ENCODE data around the gene POLDIP3. TPM values are rescaled to one million over a fixed set of nuclear protein-coding genes. Genes with fewer than 3 reads are reported as not detected.
A peak's percentile ranks its signal among the peaks of the same experiment; 100 is the strongest.

The POLDIP3 gene
- total and polyA plus RNA-seq, 2 donors (not counting 1 experiment from before 2014, with no cell fraction given) = 28.2 to 31.0 TPM

DNA sequence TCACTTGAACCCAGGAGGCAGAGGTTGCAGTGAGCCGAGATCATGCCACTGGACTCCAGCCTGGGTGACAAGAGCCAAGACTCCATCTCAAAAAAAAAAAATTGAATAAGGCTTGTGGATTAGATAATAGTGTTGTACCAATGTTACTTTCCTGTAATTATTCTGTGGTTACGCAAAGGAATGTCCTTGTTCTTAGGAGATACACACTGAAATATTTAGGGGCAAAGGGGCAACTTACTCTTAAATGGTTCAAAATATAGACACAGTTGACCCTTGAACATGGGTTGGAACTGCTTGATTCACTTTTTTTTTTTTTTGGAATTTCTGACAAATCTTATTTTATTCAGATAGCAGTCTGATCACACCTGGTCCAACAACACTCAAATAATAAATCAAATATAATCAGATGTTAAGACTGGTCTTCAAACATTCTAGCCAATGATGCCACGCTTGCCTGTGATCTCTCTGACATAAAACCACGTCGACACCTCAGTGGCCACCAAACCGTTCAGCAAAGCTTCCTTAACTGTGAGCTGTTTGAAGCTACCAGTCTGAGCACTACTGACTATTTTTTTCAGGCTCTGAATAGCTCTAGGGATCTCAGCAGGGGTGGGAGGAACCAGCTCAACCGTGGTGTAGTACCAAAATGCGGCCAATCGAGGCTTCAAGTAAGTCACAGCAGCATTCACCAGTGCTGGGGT, 25.0 kb upstream of the POLDIP3 start:
- H4K20me1 ChIP-seq (ENCODE audit: control insufficient read depth, extremely low read depth, insufficient read depth, low read length) = no peaks in the 10 kb centered on the region
- no peak overlapping the region for H3K4me2 ChIP-seq (ENCODE audit: extremely low read depth, insufficient read depth, low read length)
- H2AFZ ChIP-seq (ENCODE audit: low read length) = no peak overlapping the region
- TF ChIP-seq EZH2 (IDR thresholded peaks at IDR 0.05; ENCODE audit: low read length, missing control alignments) = no peak
- TF ChIP-seq, protein P1, sequence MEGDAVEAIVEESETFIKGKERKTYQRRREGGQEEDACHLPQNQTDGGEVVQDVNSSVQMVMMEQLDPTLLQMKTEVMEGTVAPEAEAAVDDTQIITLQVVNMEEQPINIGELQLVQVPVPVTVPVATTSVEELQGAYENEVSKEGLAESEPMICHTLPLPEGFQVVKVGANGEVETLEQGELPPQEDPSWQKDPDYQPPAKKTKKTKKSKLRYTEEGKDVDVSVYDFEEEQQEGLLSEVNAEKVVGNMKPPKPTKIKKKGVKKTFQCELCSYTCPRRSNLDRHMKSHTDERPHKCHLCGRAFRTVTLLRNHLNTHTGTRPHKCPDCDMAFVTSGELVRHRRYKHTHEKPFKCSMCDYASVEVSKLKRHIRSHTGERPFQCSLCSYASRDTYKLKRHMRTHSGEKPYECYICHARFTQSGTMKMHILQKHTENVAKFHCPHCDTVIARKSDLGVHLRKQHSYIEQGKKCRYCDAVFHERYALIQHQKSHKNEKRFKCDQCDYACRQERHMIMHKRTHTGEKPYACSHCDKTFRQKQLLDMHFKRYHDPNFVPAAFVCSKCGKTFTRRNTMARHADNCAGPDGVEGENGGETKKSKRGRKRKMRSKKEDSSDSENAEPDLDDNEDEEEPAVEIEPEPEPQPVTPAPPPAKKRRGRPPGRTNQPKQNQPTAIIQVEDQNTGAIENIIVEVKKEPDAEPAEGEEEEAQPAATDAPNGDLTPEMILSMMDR (conservative IDR thresholded peaks at IDR 0.05 in 1 of 2, IDR thresholded peaks at IDR 0.05 in 1 of 2; ENCODE audit: low read depth in 1 of 2, low read length in 2 of 2) = no peak
- H3K79me2 ChIP-seq (ENCODE audit: control insufficient read depth, insufficient read depth, low read length) = peaks cover 64% of the 10 kb centered on the region
- peak in 1 of 2 donors; percentile 57 for DNase-seq (ENCODE audit: low read depth in 2 of 2)
- H3K27ac ChIP-seq (ENCODE audit: insufficient read depth, low read length) = no peak overlapping the region
- H3K36me3 ChIP-seq (ENCODE audit: control insufficient read depth, insufficient read depth, low read length) = peaks cover 3% of the 10 kb centered on the region
- H3K27me3 ChIP-seq (ENCODE audit: control insufficient read depth, insufficient read depth, low read length) = no peaks in the 10 kb centered on the region
- no peak overlapping the region for H3K9ac ChIP-seq (ENCODE audit: insufficient read depth, low read length)
- peaks cover 17% of the 10 kb centered on the region for H3K4me1 ChIP-seq (ENCODE audit: control insufficient read depth, extremely low read depth, insufficient read depth, low read length)
- H3K9me3 ChIP-seq (ENCODE audit: control insufficient read depth, insufficient read depth, low read depth, low read length) = no peaks in the 10 kb centered on the region
- no peak overlapping the region for H3K4me3 ChIP-seq (replicated peaks in 1 of 4; ENCODE audit: control extremely low read depth in 1 of 4, insufficient read depth in 1 of 4, low read depth in 3 of 4, low read length in 4 of 4)

DNA sequence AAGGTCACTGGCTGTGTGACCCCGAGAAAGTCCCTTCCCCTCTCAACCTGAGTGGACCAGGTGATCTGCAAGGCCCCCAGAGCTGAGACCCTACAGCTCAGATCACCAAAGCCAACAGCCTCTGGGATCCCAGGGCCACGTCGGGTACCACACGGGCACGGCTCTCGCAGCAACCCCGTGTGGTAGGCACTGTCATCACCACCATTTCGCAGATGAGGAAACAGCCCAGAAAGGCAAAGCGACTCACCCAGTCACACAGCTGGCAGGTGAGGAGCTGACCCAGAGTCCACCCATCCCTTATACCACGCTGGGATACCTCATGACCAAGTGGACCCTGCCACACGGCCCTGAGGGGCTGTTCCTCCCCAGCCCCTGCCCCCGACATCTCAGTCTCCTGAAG, 22.9 kb upstream of the POLDIP3 start:
- Histone ChIP-seq H3K27ac (ENCODE audit: insufficient read depth, low read length) (no peak overlapping the region), H3K4me3 (replicated peaks in 1 of 4; ENCODE audit: control extremely low read depth in 1 of 4, insufficient read depth in 1 of 4, low read depth in 3 of 4, low read length in 4 of 4) (no peak overlapping the region), H3K9ac (ENCODE audit: insufficient read depth, low read length) (no peak overlapping the region), H3K79me2 (ENCODE audit: control insufficient read depth, insufficient read depth, low read length) (peaks cover 46% of the 10 kb centered on the region), H4K20me1 (ENCODE audit: control insufficient read depth, extremely low read depth, insufficient read depth, low read length) (no peaks in the 10 kb centered on the region), H3K4me1 (ENCODE audit: control insufficient read depth, extremely low read depth, insufficient read depth, low read length) (peaks cover 11% of the 10 kb centered on the region), H3K9me3 (ENCODE audit: control insufficient read depth, insufficient read depth, low read depth, low read length) (no peaks in the 10 kb centered on the region), H3K27me3 (ENCODE audit: control insufficient read depth, insufficient read depth, low read length) (no peaks in the 10 kb centered on the region), H2AFZ (ENCODE audit: low read length) (no peak overlapping the region), H3K4me2 (ENCODE audit: extremely low read depth, insufficient read depth, low read length) (no peak overlapping the region), H3K36me3 (ENCODE audit: control insufficient read depth, insufficient read depth, low read length) (peaks cover 8% of the 10 kb centered on the region)
- TF ChIP-seq EZH2 (IDR thresholded peaks at IDR 0.05; ENCODE audit: low read length, missing control alignments) = no peak
- TF ChIP-seq, protein P1 (conservative IDR thresholded peaks at IDR 0.05 in 1 of 2, IDR thresholded peaks at IDR 0.05 in 1 of 2; ENCODE audit: low read depth in 1 of 2, low read length in 2 of 2) = no peak
- no peak for DNase-seq (ENCODE audit: low read depth in 2 of 2)

DNA sequence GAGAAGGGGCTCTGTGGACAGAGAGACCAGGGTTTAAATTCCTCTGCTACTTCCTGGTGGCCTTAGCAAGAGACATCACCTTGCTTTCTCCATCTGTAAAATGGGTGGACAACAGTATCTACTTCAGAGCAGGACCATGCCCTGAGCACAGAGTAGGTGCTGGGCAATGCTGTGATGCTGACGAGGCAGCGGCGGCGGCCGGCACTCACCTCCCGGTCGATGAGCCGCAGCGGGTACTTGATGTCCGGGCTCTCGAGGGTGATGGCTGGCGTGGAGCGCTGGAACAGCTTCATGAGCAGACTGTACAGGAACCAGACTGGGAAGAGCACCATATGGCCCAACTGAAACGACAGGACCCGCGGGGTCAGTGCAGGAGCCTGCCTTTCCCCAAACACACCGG, 21.8 kb upstream of the POLDIP3 start:
- H3K36me3 ChIP-seq (ENCODE audit: control insufficient read depth, insufficient read depth, low read length) = peaks cover 18% of the 10 kb centered on the region
- TF ChIP-seq, protein P1 (conservative IDR thresholded peaks at IDR 0.05 in 1 of 2, IDR thresholded peaks at IDR 0.05 in 1 of 2; ENCODE audit: low read depth in 1 of 2, low read length in 2 of 2) = no peak
- TF ChIP-seq EZH2 (IDR thresholded peaks at IDR 0.05; ENCODE audit: low read length, missing control alignments) = no peak
- peak overlapping the region; percentile 78 for H3K27ac ChIP-seq (ENCODE audit: insufficient read depth, low read length)
- no peak overlapping the region for H2AFZ ChIP-seq (ENCODE audit: low read length)
- H3K27me3 ChIP-seq (ENCODE audit: control insufficient read depth, insufficient read depth, low read length) = no peaks in the 10 kb centered on the region
- no peak overlapping the region for H3K4me3 ChIP-seq (replicated peaks in 1 of 4; ENCODE audit: control extremely low read depth in 1 of 4, insufficient read depth in 1 of 4, low read depth in 3 of 4, low read length in 4 of 4)
- peaks cover 45% of the 10 kb centered on the region for H3K79me2 ChIP-seq (ENCODE audit: control insufficient read depth, insufficient read depth, low read length)
- H3K9ac ChIP-seq (ENCODE audit: insufficient read depth, low read length) = no peak overlapping the region
- H3K9me3 ChIP-seq (ENCODE audit: control insufficient read depth, insufficient read depth, low read depth, low read length) = no peaks in the 10 kb centered on the region
- no peak overlapping the region for H3K4me2 ChIP-seq (ENCODE audit: extremely low read depth, insufficient read depth, low read length)
- peaks cover under 1% of the 10 kb centered on the region for H4K20me1 ChIP-seq (ENCODE audit: control insufficient read depth, extremely low read depth, insufficient read depth, low read length)
- peaks cover 11% of the 10 kb centered on the region for H3K4me1 ChIP-seq (ENCODE audit: control insufficient read depth, extremely low read depth, insufficient read depth, low read length)
- DNase-seq (ENCODE audit: low read depth in 2 of 2) = no peak
